Limb (tissue), 2 donors: ENCODE measurements around the gene LPO.

Experiments
- DNase-seq, 2 donors: peaks; one replicate each; pipeline ENCODE4 v3.0.0-alpha.2; 2016; ENCODE audit errors: extremely low spot score in 2 of 2

Gene LPO

GRCh38 chr17:58316260-58316960 is 78.0 kb downstream of the LPO start:
- DNase-seq = peak in 1 of 2 donors; percentile 15

- DNase-seq = peak in 1 of 2 donors; percentile 31
Observed at GRCh38 chr17:58317421-58318064, 79.2 kb downstream of the LPO start.

GRCh38 chr17:58318065-58318481 is 79.7 kb downstream of the LPO start:
- peak in 1 of 2 donors; percentile 12 for DNase-seq
